Stimulated activated CD8-positive, alpha-beta memory T cell treated with anti-CD3 and anti-CD28 coated beads, Interleukin-7, amount 100 ng/mL, for 4 hours (primary cell): ENCODE results near the gene MLIP.
"Not testable (repeated sequence)": the region's sequence is repeated elsewhere in the genome, so short reads cannot be mapped to it uniquely, and the experiment has no call there.

ENCODE experiments used
- DNase-seq, 2 donors: peaks; one replicate each; pipeline ENCODE4 v3.0.0-alpha.2; 2020; ENCODE audit warnings: low read depth in 2 of 2

MLIP gene

GRCh38 chr6:54217018-54217417 lies 105.8 kb downstream of the MLIP start:
- no peak for DNase-seq

- no peak for DNase-seq
These were observed 111.0 kb downstream of the MLIP start for GRCh38 chr6:54222217-54222616.

GRCh38 chr6:54232703-54233102 lies 121.5 kb downstream of the MLIP start:
- no peak for DNase-seq

GRCh38 chr6:54234539-54234938 lies 123.3 kb downstream of the MLIP start:
- no peak for DNase-seq

GRCh38 chr6:54236984-54237383 lies 125.7 kb downstream of the MLIP start:
- no peak for DNase-seq

GRCh38 chr6:54238396-54238795 lies 127.2 kb downstream of the MLIP start:
- DNase-seq, result no peak

GRCh38 chr6:54243699-54244098 lies 132.5 kb downstream of the MLIP start:
- DNase-seq, result no peak

- DNase-seq, result no peak
These were observed 133.2 kb downstream of the MLIP start for GRCh38 chr6:54244430-54244829.

GRCh38 chr6:54245265-54245664 lies 134.0 kb downstream of the MLIP start:
- no peak for DNase-seq

- no peak for DNase-seq
These were observed 137.1 kb downstream of the MLIP start for GRCh38 chr6:54248319-54248718.

GRCh38 chr6:54248994-54249393 lies 137.8 kb downstream of the MLIP start:
- no peak for DNase-seq

GRCh38 chr6:54249812-54250211 lies 138.6 kb downstream of the MLIP start:
- DNase-seq, result not testable (repeated sequence)

- no peak for DNase-seq
These were observed 141.3 kb downstream of the MLIP start for GRCh38 chr6:54252496-54252895.

GRCh38 chr6:54252916-54253315 lies 141.7 kb downstream of the MLIP start:
- DNase-seq, result no peak

- no peak for DNase-seq
These were observed 143.6 kb downstream of the MLIP start for GRCh38 chr6:54254886-54255285.

- DNase-seq, result no peak
These were observed 144.6 kb downstream of the MLIP start for GRCh38 chr6:54255886-54256285.

GRCh38 chr6:54260025-54260424 lies 148.8 kb downstream of the MLIP start:
- no peak for DNase-seq

GRCh38 chr6:54262499-54262898 lies 151.3 kb downstream of the MLIP start:
- no peak for DNase-seq

- DNase-seq, result no peak
These were observed 151.7 kb downstream of the MLIP start for GRCh38 chr6:54262971-54263370.

GRCh38 chr6:54264581-54265272 lies 153.5 kb downstream of the MLIP start:
- no peak for DNase-seq

GRCh38 chr6:54266400-54266923 lies 155.2 kb downstream of the MLIP start:
- no peak for DNase-seq

- DNase-seq, result no peak
These were observed 156.6 kb downstream of the MLIP start for GRCh38 chr6:54267798-54268197.

- no peak for DNase-seq
These were observed 162.1 kb downstream of the MLIP start for GRCh38 chr6:54273214-54273820.
